Measurements from ENCODE around the gene EIF4EBP2.

- no peak for TF ChIP-seq POLR2A (IDR thresholded peaks at IDR 0.05)
- TF ChIP-seq, protein P1, sequence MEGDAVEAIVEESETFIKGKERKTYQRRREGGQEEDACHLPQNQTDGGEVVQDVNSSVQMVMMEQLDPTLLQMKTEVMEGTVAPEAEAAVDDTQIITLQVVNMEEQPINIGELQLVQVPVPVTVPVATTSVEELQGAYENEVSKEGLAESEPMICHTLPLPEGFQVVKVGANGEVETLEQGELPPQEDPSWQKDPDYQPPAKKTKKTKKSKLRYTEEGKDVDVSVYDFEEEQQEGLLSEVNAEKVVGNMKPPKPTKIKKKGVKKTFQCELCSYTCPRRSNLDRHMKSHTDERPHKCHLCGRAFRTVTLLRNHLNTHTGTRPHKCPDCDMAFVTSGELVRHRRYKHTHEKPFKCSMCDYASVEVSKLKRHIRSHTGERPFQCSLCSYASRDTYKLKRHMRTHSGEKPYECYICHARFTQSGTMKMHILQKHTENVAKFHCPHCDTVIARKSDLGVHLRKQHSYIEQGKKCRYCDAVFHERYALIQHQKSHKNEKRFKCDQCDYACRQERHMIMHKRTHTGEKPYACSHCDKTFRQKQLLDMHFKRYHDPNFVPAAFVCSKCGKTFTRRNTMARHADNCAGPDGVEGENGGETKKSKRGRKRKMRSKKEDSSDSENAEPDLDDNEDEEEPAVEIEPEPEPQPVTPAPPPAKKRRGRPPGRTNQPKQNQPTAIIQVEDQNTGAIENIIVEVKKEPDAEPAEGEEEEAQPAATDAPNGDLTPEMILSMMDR (IDR thresholded peaks at IDR 0.05): no peak
Measured at GRCh38 chr10:70374775-70375614, 28.9 kb upstream of the EIF4EBP2 start.
